GM12878 (cell line): Measurements from ENCODE around the gene ST3GAL5. TPM values are rescaled to one million over a fixed set of nuclear protein-coding genes. Genes with fewer than 3 reads are reported as not detected.

Experiments used
- ATAC-seq: fragments of 200-7000 bp; cut with Tn5 transposase; 3 replicates; pipeline ENCODE4 v1.9.1; 2020; ENCODE audit warnings: mild to moderate bottlenecking, moderate library complexity
- BruUV-seq: library from RNA; stranded (reverse); fragments of 400-500 nt; replicated peaks from 2 replicates; lab custom pipeline; 2021; lab: Mats Ljungman, UMichigan
- CTCF ChIA-PET: fragments of 300-600 bp; sonication (Branson Sonifier 250); formaldehyde crosslinking; extraction: SDS; loops from one replicate; lab custom pipeline; 2021; ENCODE audit warnings: inconsistent platforms; lab: Yijun Ruan, JAX
- POLR2A ChIA-PET: fragments of 350-600 bp; formaldehyde crosslinking; extraction: SDS; loops from one replicate; lab custom pipeline; 2021; ENCODE audit warnings: inconsistent platforms; lab: Charles Lee
- RAD21 ChIA-PET: fragments of 300-600 bp; sonication (Branson Sonifier 250); formaldehyde crosslinking; loops from one replicate; lab custom pipeline; 2023; ENCODE audit warnings: antibody characterized with exemption; ENCODE audit not compliant: unreplicated experiment; lab: Charles Lee
- SMC1A ChIA-PET: fragments of 300-600 bp; sonication (Branson Sonifier 250); formaldehyde crosslinking; loops from one replicate; lab custom pipeline; 2023; ENCODE audit not compliant: unreplicated experiment, uncharacterized antibody; lab: Charles Lee
- DNase-seq: peaks from one replicate; pipeline ENCODE4 v3.0.0-alpha.2; 2011; ENCODE audit warnings: low read depth, low spot score
- FAIRE-seq: peaks from 3 replicates; lab custom pipeline; 2011; peaks lifted over from hg19 to GRCh38; lab: Jason Lieb, UNC
- H2AFZ ChIP-seq: 2 replicates; pipeline ENCODE4 v1.6.0; 2011; ENCODE audit warnings: low read depth, low read length, control low read depth; ENCODE audit not compliant: control insufficient read depth
- H3K27ac ChIP-seq: 2 replicates; pipeline ENCODE4 v1.5.1; 2011; ENCODE audit warnings: control low read depth; ENCODE audit not compliant: control insufficient read depth, insufficient read depth
- H3K27me3 ChIP-seq, 2 experiments: replicated peaks in 1 of 2; 2 replicates each; pipeline versions ENCODE4 v1.6.0 to v1.6.1; 2011; ENCODE audit warnings: low read length in 1 of 2; ENCODE audit not compliant: control insufficient read depth in 2 of 2, insufficient read depth in 2 of 2
- H3K36me3 ChIP-seq, 2 experiments: 2 replicates each; pipeline ENCODE4 v1.5.1; 2011; ENCODE audit warnings: low read length in 1 of 2; ENCODE audit not compliant: control insufficient read depth in 2 of 2, insufficient read depth in 2 of 2
- H3K4me1 ChIP-seq: 2 replicates; pipeline ENCODE4 v1.6.1; 2011; ENCODE audit warnings: mild to moderate bottlenecking, low read length, moderate library complexity, mixed read lengths; ENCODE audit not compliant: control insufficient read depth, insufficient read depth
- H3K4me2 ChIP-seq: 2 replicates; pipeline ENCODE4 v1.6.0; 2011; ENCODE audit warnings: control low read depth; ENCODE audit not compliant: control insufficient read depth, insufficient read depth
- H3K4me3 ChIP-seq: fragments of 200-600 bp; sonication (generic); 2 replicates; pipeline ENCODE4 v1.5.1; 2016
- H3K79me2 ChIP-seq: 2 replicates; pipeline ENCODE4 v1.6.0; 2011; ENCODE audit warnings: low read length; ENCODE audit not compliant: control insufficient read depth, insufficient read depth
- H3K9ac ChIP-seq: 2 replicates; pipeline ENCODE4 v1.8.0; 2011; ENCODE audit warnings: low read length, control low read depth, mixed read lengths; ENCODE audit not compliant: control insufficient read depth, insufficient read depth
- H3K9me3 ChIP-seq: replicated peaks from 3 replicates; pipeline ENCODE4 v1.5.1; 2011; ENCODE audit warnings: mild to moderate bottlenecking, low read length; ENCODE audit not compliant: control insufficient read depth, insufficient read depth
- H4K20me1 ChIP-seq: 2 replicates; pipeline ENCODE4 v1.6.0; 2011; ENCODE audit not compliant: control insufficient read depth, insufficient read depth
- ATF2 ChIP-seq: IDR thresholded peaks from 2 replicates; pipeline ENCODE4 v1.6.1; 2012; ENCODE audit warnings: low read length, inconsistent platforms
- BACH1 ChIP-seq: fragments of 450-650 bp; IDR thresholded peaks from 2 replicates; pipeline ENCODE4 v1.6.1; 2017; ENCODE audit warnings: mild to moderate bottlenecking, borderline replicate concordance
- ESRRA ChIP-seq: IDR thresholded peaks from 2 replicates; pipeline ENCODE4 v1.6.1; 2012; ENCODE audit warnings: mild to moderate bottlenecking, low read length, improper control_type of control experiment
- KDM1A ChIP-seq: fragments of 200-600 bp; sonication (generic); IDR thresholded peaks from 2 replicates; pipeline ENCODE4 v1.6.1; 2016; ENCODE audit warnings: borderline replicate concordance
- MEF2A ChIP-seq: IDR thresholded peaks from 2 replicates; pipeline ENCODE4 v1.6.1; 2011; ENCODE audit warnings: low read depth, mild to moderate bottlenecking, low read length, moderate library complexity; ENCODE audit not compliant: insufficient read depth
- NR2C2 ChIP-seq: IDR thresholded peaks from 2 replicates; pipeline ENCODE4 v1.6.1; 2011; ENCODE audit warnings: borderline replicate concordance, low read depth; ENCODE audit not compliant: control insufficient read depth, insufficient read length
- RAD51 ChIP-seq: fragments of 450-650 bp; IDR thresholded peaks from 2 replicates; pipeline ENCODE4 v1.6.1; 2016; ENCODE audit warnings: moderate library complexity, mild to moderate bottlenecking, inconsistent platforms
- SMAD5 ChIP-seq: IDR thresholded peaks from 2 replicates; pipeline ENCODE4 v1.6.1; 2016; ENCODE audit warnings: antibody characterized with exemption, low read depth
- SP1 ChIP-seq: IDR thresholded peaks from one replicate; pipeline ENCODE4 v1.6.1; 2011; ENCODE audit warnings: low read depth, low read length
- SRF ChIP-seq, 2 experiments: IDR thresholded peaks; 2 replicates each; pipeline ENCODE4 v1.6.1; 2011; ENCODE audit warnings: low read depth in 2 of 2, low read length in 2 of 2, mild to moderate bottlenecking in 1 of 2, moderate library complexity in 1 of 2
- TBL1XR1 ChIP-seq: IDR thresholded peaks from 2 replicates; pipeline ENCODE4 v1.6.1; 2012; ENCODE audit warnings: low read depth, low read length, improper control_type of control experiment
- WGBS: methylation state at CpG from one replicate; pipeline ENCODE4 v1.1.6; 2016; ENCODE audit warnings: low lambda C conversion rate; ENCODE audit not compliant: insufficient replicate concordance, insufficient coverage; ENCODE audit errors: missing lambda C conversion rate; 5-methylcytosine and 5-hydroxymethylcytosine counted together
- in situ Hi-C: fragments of 300-500 bp; cut with MboI; formaldehyde crosslinking; loops from 9 replicates; pipeline ENCODE4 v1.14.3; 2018; ENCODE audit warnings: mixed read lengths
- intact Hi-C: fragments of 100-400 bp; cut with micrococcal nuclease; formaldehyde crosslinking; loops from one replicate; pipeline ENCODE4 v1.14.2; 2022; ENCODE audit not compliant: unreplicated experiment
- polyA plus RNA-seq, 11 experiments: library from polyadenylated mRNA; depleted of rRNA in 4 of 11; unstranded in 6 of 11; stranded (reverse) in 5 of 11; fragments of >200 nt; fragmentation: Nextera tagmentation in 4 of 11; fragmentation: Illumina TruSeq in 1 of 11; extraction: Ambion mirVana in 4 of 11; extraction: Trizol in 1 of 11; gene quantifications; 1 replicate in 1 of 11; 2 replicates in 10 of 11; pipeline versions ENCODE4 v1.2.1 to v1.2.3, GENCODE V29; 2011 to 2016; ENCODE audit warnings: inconsistent platforms in 2 of 11, missing spikeins in 2 of 11, low read depth in 1 of 11
- total RNA-seq, 4 experiments: library from RNA; depleted of rRNA in 3 of 4; stranded (reverse); fragments of >200 nt in 3 of 4; fragmentation: Illumina TruSeq in 1 of 4; extraction: Trizol in 1 of 4; gene quantifications; 2 replicates each; pipeline versions ENCODE4 v1.2.1 to v1.2.3, GENCODE V29; 2013 to 2021
- TF ChIP-seq, protein P1 (sequence below): IDR thresholded peaks from 2 replicates; pipeline ENCODE4 v1.6.1; 2012; ENCODE audit warnings: mild to moderate bottlenecking, low read depth, low read length
- TF ChIP-seq, protein P2 (sequence below): fragments of 450-650 bp; formaldehyde crosslinking; IDR thresholded peaks from 2 replicates; pipeline ENCODE4 v1.4.0; 2020; ENCODE audit warnings: mild to moderate bottlenecking, moderate library complexity
- TF ChIP-seq, protein P3 (sequence below): fragments of 150-350 bp; IDR thresholded peaks from 2 replicates; pipeline ENCODE4 v1.6.1; 2014; ENCODE audit warnings: mild to moderate bottlenecking, low read depth, low read length

ST3GAL5 gene
- total and polyA plus RNA-seq, 10 of the 15 experiments (the other 5 are each of a cell fraction or from before 2014, with no cell fraction given) = 5.2 to 60.9 (median 10.2) TPM

DNA sequence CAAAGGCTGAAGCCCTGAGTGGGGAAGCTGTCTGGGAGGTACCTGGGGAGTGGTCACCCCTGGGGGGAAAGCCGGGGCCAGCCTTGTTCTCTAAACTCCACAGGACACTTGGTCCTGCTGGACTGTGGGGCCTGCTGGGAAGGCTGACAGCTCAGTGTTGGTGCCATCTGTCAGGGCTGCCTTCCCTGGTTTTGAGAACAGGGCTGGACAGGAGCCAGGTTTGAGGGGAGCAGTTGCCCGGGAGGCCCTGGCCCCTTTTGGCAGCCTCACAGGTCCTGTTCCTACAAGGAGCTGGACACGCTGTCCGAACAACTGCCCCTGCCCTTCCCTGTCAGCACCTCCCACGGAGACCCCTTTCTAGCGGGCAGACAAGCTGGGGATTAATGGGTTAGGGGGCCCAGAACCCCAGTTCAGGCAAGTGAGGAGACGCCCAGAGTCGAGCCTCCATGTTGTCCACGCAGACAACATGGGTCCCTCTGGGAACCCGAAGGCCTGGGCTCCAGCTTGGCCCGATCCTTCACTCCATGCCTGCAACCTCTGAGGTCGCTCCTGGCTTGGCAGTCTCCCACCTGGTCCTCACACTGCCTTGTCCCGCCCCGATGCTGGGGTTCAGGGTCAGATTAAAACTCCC is 94.2 kb downstream of the ST3GAL5 start:
- in situ Hi-C loops = no loop called here
- no TSS peak for BruUV-seq
- RAD21 ChIA-PET = no interaction called here
- Histone ChIP-seq H3K27me3 (peaks cover 4 to 8% of the 10 kb centered on the region in 2 experiments; a peak in 3 of 4 replicates), H3K9me3 (no peaks in the 10 kb centered on the region), H3K4me3 (no peak overlapping the region), H2AFZ (no peak overlapping the region), H3K27ac (no peak overlapping the region), H3K9ac (no peak overlapping the region), H3K79me2 (no peaks in the 10 kb centered on the region), H3K36me3 (no peaks in the 10 kb centered on the region), H4K20me1 (no peaks in the 10 kb centered on the region), H3K4me1 (no peaks in the 10 kb centered on the region), H3K4me2 (no peak overlapping the region)
- no peak for DNase-seq
- no peak for FAIRE-seq
- WGBS = 20% methylated on average over 14 of the region's 14 CpGs
- intact Hi-C loops = no loop called here
- no peak for ATAC-seq
- CTCF ChIA-PET = interaction anchor here (1.0 to 1.4 kb wide), 3 partner anchors 19 to 75 kb away, joined by 3 to 4 read pairs (median 3); no protein-coding TSS in a partner anchor
- POLR2A ChIA-PET = no interaction called here
- SMC1A ChIA-PET = interaction anchor here (1.1 to 1.4 kb wide), 2 partner anchors 68 to 286 kb away, joined by 3 read pairs; no protein-coding TSS in a partner anchor
- no peak for TF ChIP-seq RAD51
- no peak for TF ChIP-seq SMAD5
- TF ChIP-seq, protein P1, sequence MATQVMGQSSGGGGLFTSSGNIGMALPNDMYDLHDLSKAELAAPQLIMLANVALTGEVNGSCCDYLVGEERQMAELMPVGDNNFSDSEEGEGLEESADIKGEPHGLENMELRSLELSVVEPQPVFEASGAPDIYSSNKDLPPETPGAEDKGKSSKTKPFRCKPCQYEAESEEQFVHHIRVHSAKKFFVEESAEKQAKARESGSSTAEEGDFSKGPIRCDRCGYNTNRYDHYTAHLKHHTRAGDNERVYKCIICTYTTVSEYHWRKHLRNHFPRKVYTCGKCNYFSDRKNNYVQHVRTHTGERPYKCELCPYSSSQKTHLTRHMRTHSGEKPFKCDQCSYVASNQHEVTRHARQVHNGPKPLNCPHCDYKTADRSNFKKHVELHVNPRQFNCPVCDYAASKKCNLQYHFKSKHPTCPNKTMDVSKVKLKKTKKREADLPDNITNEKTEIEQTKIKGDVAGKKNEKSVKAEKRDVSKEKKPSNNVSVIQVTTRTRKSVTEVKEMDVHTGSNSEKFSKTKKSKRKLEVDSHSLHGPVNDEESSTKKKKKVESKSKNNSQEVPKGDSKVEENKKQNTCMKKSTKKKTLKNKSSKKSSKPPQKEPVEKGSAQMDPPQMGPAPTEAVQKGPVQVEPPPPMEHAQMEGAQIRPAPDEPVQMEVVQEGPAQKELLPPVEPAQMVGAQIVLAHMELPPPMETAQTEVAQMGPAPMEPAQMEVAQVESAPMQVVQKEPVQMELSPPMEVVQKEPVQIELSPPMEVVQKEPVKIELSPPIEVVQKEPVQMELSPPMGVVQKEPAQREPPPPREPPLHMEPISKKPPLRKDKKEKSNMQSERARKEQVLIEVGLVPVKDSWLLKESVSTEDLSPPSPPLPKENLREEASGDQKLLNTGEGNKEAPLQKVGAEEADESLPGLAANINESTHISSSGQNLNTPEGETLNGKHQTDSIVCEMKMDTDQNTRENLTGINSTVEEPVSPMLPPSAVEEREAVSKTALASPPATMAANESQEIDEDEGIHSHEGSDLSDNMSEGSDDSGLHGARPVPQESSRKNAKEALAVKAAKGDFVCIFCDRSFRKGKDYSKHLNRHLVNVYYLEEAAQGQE = no peak
- no peak for TF ChIP-seq KDM1A
- TF ChIP-seq MEF2A = no peak
- no peak for TF ChIP-seq TBL1XR1
- TF ChIP-seq SRF (IDR thresholded peaks at IDR 0.05; ENCODE audit: low read depth in 2 of 2, low read length in 2 of 2) = no peak
- TF ChIP-seq ATF2 = no peak
- TF ChIP-seq ESRRA = no peak
- TF ChIP-seq NR2C2 = no peak
- TF ChIP-seq SP1 = no peak
- TF ChIP-seq, protein P2, sequence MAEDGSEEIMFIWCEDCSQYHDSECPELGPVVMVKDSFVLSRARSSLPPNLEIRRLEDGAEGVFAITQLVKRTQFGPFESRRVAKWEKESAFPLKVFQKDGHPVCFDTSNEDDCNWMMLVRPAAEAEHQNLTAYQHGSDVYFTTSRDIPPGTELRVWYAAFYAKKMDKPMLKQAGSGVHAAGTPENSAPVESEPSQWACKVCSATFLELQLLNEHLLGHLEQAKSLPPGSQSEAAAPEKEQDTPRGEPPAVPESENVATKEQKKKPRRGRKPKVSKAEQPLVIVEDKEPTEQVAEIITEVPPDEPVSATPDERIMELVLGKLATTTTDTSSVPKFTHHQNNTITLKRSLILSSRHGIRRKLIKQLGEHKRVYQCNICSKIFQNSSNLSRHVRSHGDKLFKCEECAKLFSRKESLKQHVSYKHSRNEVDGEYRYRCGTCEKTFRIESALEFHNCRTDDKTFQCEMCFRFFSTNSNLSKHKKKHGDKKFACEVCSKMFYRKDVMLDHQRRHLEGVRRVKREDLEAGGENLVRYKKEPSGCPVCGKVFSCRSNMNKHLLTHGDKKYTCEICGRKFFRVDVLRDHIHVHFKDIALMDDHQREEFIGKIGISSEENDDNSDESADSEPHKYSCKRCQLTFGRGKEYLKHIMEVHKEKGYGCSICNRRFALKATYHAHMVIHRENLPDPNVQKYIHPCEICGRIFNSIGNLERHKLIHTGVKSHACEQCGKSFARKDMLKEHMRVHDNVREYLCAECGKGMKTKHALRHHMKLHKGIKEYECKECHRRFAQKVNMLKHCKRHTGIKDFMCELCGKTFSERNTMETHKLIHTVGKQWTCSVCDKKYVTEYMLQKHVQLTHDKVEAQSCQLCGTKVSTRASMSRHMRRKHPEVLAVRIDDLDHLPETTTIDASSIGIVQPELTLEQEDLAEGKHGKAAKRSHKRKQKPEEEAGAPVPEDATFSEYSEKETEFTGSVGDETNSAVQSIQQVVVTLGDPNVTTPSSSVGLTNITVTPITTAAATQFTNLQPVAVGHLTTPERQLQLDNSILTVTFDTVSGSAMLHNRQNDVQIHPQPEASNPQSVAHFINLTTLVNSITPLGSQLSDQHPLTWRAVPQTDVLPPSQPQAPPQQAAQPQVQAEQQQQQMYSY (CRISPR knock-in tag) = no peak
- no peak for TF ChIP-seq BACH1
- TF ChIP-seq, protein P3, sequence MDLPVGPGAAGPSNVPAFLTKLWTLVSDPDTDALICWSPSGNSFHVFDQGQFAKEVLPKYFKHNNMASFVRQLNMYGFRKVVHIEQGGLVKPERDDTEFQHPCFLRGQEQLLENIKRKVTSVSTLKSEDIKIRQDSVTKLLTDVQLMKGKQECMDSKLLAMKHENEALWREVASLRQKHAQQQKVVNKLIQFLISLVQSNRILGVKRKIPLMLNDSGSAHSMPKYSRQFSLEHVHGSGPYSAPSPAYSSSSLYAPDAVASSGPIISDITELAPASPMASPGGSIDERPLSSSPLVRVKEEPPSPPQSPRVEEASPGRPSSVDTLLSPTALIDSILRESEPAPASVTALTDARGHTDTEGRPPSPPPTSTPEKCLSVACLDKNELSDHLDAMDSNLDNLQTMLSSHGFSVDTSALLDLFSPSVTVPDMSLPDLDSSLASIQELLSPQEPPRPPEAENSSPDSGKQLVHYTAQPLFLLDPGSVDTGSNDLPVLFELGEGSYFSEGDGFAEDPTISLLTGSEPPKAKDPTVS = no peak
